Stimulated activated CD4-positive, alpha-beta T cell treated with anti-CD3 and anti-CD28 coated beads, Interleukin-1b, Interleukin-23, amount 100 ng/mL, for 1 hour (primary cell): ENCODE measurements around the gene TRIM44.
"Not testable (repeated sequence)": the region's sequence is repeated elsewhere in the genome, so short reads cannot be mapped to it uniquely, and the experiment has no call there.

ENCODE experiments used
- DNase-seq, 2 donors: peaks; one replicate each; pipeline ENCODE4 v3.0.0-alpha.2; 2020; ENCODE audit warnings: low read depth in 2 of 2

The TRIM44 gene

DNA sequence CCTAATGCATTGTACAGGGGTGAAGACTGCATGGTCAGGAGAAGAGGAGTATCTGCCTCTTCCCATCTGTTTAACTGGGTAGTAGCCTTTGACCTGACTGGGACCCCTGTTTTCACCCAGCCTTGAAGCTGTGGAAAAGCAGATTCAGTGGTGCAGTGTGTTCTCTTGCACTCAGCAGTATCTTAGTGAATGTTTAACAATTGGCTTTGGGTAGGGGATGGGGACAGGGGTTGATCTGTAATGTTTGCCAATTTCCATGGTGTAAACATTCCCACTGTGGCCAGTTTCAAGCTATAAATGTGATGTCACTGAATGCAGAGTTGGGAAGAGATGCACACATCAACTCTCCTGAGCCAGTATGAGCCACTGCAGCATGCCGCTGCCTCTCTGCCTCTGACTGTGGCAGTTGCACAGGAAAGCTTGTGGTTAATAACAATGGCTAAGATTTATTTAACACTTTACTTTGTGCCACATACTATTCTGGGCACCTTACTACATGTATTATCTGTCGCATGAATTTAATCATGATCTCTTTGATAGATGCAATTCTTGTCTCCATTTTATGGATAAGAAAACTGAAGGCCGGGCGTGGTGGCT, 28.6 kb upstream of the TRIM44 start:
- no peak for DNase-seq

GRCh38 chr11:35635933-35636332, 26.6 kb upstream of the TRIM44 start:
- DNase-seq = no peak

- DNase-seq = no peak
Measured at GRCh38 chr11:35639591-35640179, 22.9 kb upstream of the TRIM44 start.

- DNase-seq = no peak
Measured at GRCh38 chr11:35641171-35641897, 21.2 kb upstream of the TRIM44 start.

DNA sequence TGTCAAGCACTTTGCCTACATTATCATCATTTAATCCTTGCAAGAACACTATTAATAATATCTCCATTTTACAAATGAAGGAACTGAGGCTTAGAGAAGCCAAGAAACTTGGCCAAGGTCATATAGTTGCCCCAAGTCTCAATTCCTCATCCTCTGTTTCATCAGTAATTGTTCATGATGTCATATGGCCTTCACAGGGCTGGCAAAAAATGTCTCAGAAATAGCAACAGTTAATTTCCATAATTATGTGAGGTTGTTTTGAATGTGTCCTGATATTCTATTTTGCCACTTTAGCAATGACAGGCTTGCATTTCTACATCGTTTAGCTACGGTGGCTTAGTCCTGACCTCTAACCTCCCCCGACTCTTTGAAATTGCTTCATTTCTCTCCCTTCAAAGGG, 20.6 kb upstream of the TRIM44 start:
- no peak for DNase-seq

- DNase-seq = no peak
Measured at GRCh38 chr11:35647421-35648093, 15.0 kb upstream of the TRIM44 start.

GRCh38 chr11:35650006-35650405, 12.6 kb upstream of the TRIM44 start:
- no peak for DNase-seq

DNA sequence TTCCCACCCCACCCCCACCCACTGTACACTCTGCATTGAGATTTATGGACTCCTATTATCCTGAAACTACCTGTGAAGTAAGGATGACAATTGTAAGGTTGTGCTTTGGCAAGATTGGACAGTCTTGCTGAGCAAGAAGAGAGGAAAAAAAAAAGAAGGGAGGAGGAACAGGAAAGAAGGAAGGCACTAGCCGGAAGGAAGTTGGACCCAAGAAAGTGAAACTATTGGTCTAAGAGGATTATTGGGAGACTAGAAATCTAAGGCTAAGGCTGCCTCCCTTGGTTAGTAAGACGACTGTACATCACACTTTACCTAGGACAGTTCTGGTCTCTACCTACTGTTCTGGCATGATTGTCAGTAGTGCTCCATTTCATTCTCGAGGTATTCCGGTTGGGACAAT, 12.1 kb upstream of the TRIM44 start:
- DNase-seq = no peak

- no peak for DNase-seq
Measured at GRCh38 chr11:35651263-35651662, 11.3 kb upstream of the TRIM44 start.

DNA sequence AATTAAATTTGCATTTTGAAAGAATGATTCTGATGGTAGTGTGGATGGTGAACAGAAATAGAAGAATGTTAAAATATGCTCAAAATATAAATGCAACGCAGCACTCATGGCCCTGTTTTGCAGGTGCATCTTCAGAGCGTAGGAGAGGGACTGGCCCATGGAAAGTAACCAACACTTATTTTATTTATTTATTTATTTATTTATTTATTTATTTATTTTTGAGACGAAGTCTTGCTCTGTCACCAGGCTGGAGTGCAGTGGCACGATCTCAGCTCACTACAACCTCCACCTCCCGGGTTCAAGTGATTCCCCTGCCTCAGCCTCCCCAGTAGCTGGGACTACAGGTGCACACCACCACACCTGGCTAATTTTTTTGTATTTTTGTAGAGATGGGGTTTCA, 9.8 kb upstream of the TRIM44 start:
- not testable (repeated sequence) for DNase-seq

GRCh38 chr11:35654711-35655110, 7.9 kb upstream of the TRIM44 start:
- DNase-seq = no peak

DNA sequence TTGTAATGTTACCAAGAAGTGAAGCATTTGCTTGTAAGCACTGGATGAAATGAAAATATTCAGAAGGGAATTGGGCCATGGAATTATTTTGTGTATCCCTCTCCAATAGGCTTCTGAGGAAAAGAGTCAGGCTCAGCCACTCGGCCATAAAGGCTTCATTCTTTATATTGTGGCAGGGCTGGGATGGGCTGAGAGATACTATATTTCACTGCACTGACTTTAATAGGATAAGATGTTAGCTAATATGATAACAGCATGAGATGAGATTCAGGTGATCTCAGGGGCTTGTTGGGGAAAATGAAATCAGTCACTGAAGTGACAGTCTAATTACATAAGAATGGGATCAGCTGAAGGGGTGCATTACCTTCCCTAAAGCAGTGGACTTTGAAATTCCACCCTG, 7.3 kb upstream of the TRIM44 start:
- DNase-seq = no peak

DNA sequence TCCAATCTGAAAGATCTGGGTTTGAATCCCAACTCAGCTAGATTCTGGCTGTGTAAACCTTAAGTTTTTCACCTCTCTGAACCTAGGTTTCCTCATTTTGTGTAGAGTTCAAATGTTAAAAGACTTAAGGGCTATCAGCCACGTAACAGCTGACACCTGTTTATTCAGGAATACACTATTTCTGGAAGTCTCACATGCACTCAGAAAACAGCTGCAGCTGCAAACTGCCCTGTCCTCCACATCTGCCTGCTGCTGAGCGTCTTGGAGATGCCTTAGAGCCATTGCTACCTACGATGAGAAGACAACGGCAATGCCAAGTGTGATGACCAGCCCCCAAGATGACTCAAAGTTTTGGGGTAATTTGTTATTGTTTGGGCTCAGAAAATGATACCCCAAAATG, 6.7 kb upstream of the TRIM44 start:
- DNase-seq = no peak

GRCh38 chr11:35658020-35658948, 4.3 kb upstream of the TRIM44 start:
- no peak for DNase-seq

DNA sequence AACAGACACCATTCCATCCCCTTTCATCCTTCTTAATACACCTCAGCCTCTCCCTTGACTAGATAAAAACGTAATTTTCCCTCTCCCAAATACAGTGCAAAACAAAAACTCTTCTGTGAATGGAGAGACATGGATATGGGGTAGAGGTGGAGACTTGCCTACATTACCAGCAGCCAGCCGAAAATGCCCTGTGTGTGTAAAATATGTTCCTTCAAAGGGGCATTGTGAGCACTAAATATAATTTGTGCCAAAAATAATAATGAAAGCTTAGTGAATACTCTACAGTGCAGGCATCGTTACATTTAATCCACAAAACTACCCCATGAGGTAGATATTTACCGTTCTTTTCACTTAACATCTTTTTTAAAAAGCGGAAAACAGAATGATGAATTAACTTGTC, 1.0 kb upstream of the TRIM44 start:
- DNase-seq = no peak

- no peak for DNase-seq
Measured at GRCh38 chr11:35662061-35662648, 420 bp upstream of the TRIM44 start.

- DNase-seq = no peak
Measured at GRCh38 chr11:35663408-35663702, 780 bp downstream of the TRIM44 start.

- DNase-seq = no peak
Measured at GRCh38 chr11:35664977-35665441, 2.4 kb downstream of the TRIM44 start.

DNA sequence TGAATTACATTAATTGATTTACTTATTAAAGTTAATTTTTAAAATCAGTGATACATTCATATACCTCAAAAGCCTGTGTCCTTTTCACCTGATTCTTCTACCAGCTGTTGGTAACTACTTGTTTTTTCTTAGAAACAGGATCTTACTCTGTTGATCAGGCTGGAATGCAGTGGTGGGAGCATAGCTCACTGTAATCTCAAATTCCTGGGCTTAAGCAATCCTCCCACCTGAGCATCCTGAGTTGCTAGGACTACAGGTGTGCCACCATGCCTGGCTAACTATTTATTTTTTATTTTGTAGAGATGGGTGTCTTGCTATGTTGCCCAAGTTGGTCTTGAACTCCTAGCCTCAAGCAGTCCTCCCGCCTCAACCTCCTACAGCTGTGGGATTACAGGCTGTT, 4.7 kb downstream of the TRIM44 start:
- DNase-seq = no peak

DNA sequence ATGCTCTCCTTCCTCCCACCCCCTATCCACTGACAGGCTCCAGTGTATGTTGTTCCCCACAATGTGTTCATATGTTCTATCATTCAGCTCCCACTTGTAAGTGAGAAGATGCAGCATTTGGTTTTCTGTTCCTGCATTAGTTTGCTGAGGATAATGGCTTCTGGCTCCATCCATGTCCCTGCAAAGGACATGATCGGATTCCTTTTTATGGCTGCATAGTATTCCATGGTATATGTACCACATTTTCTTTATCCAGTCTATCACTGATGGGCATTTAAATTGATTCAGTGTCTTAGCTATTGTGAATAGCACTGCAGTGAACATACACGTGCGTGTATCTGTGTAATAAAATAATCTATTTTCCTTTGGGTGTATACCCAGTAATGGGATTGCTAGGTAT, 5.8 kb downstream of the TRIM44 start:
- not testable (repeated sequence) for DNase-seq

- no peak for DNase-seq
Measured at GRCh38 chr11:35671396-35672127, 9.0 kb downstream of the TRIM44 start.
